NB4 (cell line): ENCODE results near the gene BICDL2.

ENCODE experiments used
- DNase-seq: peaks from one replicate; pipeline ENCODE4 v3.0.0; 2010; ENCODE audit warnings: low read depth
- H3K4me3 ChIP-seq: one replicate; pipeline ENCODE4 v1.5.1; 2011; ENCODE audit warnings: mild to moderate bottlenecking, low read depth, low read length, moderate library complexity
- MYC ChIP-seq: IDR thresholded peaks from 2 replicates; pipeline ENCODE4 v1.6.1; 2011; ENCODE audit warnings: low read depth, low read length
- POLR2A ChIP-seq: IDR thresholded peaks from 2 replicates; pipeline ENCODE4 v1.6.1; 2011; ENCODE audit warnings: mild to moderate bottlenecking; ENCODE audit not compliant: insufficient read length; ENCODE audit errors: extremely low read depth
- TF ChIP-seq, protein P1 (sequence below): IDR thresholded peaks from one replicate; pipeline ENCODE4 v1.5.1; 2012; ENCODE audit warnings: low read depth, low read length
- TF ChIP-seq, protein P2 (sequence below): IDR thresholded peaks from 2 replicates; pipeline ENCODE4 v1.6.1; 2011; ENCODE audit warnings: low read depth, low read length

Gene BICDL2

DNA sequence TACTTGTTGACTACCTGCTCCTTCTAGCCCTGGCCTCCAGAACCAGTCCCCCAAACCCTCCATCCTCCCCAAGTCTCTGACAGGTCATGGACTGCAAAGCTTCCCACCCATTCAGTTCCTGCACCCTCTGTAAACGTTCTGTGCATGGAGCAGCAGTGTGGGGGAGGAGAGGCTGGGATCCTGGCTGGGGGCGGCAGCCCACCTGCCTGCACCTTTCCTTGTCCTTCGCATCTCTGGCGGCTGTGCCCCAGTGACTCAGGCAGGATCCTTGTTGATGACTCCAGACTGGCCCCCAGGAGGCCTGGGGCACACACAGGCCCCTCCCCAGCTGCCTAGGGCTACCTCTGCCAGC, 54.9 kb downstream of the BICDL2 start:
- no peak overlapping the region for H3K4me3 ChIP-seq

DNA sequence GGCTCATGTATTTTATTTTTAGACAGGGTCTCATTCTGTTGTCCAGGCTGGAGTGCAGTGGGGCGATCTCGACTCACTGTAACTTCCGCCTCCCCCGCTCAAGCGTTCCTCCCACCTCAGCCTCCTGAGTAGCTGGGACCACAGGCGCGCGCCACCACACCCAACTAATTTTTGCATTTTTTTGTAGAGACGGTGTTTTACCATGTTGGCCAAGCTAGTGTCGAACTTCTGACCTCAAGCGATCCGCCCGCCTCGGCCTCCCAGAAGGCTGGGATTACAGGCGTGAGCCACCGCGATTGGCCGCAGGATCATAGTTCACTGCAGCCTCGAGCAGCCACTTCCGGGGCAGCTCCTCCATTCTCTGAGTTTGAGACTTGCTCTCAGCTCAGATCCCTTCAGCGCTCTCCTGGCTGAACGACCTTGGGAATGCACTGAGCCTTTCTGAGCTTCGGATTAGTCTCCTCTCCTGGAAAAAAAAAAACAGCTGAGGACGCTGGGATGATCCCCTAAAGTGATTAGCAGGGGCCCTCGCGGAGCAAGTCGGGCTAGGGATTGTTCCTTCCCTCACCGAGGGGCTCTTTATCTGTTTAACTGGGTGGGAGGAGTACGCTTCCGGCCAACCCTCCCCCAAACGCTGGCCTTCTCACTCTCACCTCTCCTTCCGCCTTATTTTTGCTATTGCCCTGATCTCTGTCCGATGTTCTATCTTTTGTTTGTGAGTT, 55.4 kb downstream of the BICDL2 start:
- H3K4me3 ChIP-seq, result peak overlapping the region; percentile 69
- DNase-seq, result no peak

More for the DNA sequence above, 54.9 kb downstream of the BICDL2 start:
- TF ChIP-seq, protein P1, sequence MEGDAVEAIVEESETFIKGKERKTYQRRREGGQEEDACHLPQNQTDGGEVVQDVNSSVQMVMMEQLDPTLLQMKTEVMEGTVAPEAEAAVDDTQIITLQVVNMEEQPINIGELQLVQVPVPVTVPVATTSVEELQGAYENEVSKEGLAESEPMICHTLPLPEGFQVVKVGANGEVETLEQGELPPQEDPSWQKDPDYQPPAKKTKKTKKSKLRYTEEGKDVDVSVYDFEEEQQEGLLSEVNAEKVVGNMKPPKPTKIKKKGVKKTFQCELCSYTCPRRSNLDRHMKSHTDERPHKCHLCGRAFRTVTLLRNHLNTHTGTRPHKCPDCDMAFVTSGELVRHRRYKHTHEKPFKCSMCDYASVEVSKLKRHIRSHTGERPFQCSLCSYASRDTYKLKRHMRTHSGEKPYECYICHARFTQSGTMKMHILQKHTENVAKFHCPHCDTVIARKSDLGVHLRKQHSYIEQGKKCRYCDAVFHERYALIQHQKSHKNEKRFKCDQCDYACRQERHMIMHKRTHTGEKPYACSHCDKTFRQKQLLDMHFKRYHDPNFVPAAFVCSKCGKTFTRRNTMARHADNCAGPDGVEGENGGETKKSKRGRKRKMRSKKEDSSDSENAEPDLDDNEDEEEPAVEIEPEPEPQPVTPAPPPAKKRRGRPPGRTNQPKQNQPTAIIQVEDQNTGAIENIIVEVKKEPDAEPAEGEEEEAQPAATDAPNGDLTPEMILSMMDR, result no peak
- TF ChIP-seq, protein P2, sequence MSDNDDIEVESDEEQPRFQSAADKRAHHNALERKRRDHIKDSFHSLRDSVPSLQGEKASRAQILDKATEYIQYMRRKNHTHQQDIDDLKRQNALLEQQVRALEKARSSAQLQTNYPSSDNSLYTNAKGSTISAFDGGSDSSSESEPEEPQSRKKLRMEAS, result no peak
- no peak for TF ChIP-seq POLR2A
- TF ChIP-seq MYC, result no peak
- DNase-seq, result no peak

DNA sequence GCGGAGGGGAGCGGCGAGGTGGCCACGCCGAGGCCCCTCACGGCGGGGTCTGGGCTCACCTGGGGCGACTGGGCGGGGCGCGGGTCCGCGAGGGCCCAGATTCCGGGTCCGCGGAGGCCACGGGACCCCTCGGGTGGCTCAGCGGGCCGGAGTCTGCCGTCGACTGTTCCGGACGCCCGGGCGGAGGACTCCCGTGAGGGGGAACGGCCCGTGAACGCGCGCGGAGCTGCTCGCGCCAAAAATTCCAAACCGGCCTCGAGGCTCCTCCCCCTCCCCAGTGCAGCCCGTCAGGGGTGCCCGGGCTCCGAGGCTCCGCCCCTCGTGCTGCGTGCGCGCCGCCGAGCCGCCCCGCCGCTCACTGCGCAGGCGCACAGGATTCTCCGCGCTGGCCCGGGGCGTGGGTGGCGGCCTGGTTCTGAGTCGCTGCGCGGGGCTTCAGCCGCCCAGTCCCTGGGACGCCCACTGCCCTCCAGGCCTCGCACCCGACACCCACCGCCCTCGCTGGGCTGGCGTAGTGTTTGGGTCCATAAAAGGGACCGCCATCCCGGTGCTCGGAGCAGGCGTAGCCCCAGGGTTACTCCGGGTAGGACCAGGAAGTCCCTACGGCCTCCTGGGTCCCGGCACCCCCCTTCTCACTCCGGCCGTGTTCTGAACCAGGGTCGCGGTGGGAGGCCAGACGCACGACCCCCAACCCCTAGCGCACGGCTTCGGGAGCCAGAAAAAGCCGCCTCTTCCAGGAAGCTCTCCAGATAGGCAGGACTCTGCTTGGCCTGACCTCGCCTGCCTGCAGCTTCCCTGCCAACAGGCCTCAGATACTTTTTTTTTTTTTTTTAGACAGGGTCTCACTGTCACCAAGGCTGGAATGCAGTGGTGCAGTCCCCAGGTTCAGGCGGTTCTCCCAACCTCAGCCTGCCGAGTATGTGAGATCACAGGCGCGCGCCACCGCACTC, 56.2 kb downstream of the BICDL2 start, which contains the start of gene PKMYT1:
TSS of gene PKMYT1 (minus strand) at position 220 of the 950 bp plus-strand sequence. CDS start 789 bp downstream, outside the sequence.
- peak within 1 kb of the TSS; percentile 71 for H3K4me3 ChIP-seq
- TF ChIP-seq POLR2A (peak; percentile 98), MYC (0 out of 2 replicates have a peak, but pooled peaks have one; percentile 58)
- TF ChIP-seq, protein P1, result no peak
- TF ChIP-seq, protein P2, result peak; percentile 60; the same call in 1 of the 2 replicates
- DNase-seq, result peak; percentile 88

More for the DNA sequence above, 55.4 kb downstream of the BICDL2 start:
- TF ChIP-seq MYC (no peak), POLR2A (no peak)
- TF ChIP-seq, protein P1, result no peak
- TF ChIP-seq, protein P2, result no peak

DNA sequence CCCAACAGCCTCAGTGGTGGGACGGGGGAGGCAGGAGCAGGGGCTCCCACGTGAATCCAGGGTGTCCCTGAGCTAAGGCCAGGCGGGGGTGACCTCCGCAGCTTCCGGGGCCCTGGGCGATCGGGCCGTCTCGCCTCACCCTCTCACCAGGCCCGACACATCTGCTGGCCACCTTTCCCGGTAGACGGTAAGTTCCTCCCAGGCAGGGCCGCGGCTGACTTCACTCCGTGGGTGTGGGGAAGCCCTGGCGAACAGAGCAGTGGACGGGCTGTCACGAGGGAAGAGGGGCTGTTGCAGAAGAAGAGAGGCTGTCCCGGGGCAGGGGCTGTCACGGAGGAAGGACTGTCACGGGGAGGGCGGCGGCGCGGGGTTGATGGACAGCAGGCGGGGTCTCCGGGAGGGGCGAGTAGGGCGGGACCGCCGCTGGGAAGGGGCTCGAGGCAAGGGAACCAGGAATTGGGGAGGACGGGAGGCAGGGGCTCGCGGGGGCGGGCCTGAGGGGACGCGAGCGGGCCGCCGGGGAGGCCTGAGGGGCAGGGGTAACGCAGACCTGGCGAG, 57.0 kb downstream of the BICDL2 start:
- DNase-seq, result peak; percentile 60
- TF ChIP-seq, protein P1, result no peak
- TF ChIP-seq MYC, result no peak; the same call in 1 of the 2 replicates
- TF ChIP-seq POLR2A, result no peak
- TF ChIP-seq, protein P2, result no peak

More for the DNA sequence above, 57.0 kb downstream of the BICDL2 start:
- H3K4me3 ChIP-seq, result peak overlapping the region; percentile 71
